Activated CD4-positive, alpha-beta memory T cell treated with anti-CD3 and anti-CD28 coated beads for 36 hours (primary cell): ENCODE measurements around the gene CDK4. TPM values are rescaled to one million over a fixed set of nuclear protein-coding genes. Genes with fewer than 3 reads are reported as not detected.
A peak's percentile ranks its signal among the peaks of the same experiment; 100 is the strongest.

Source experiments
- CTCF ChIA-PET: fragments of 350-600 bp; sonication (Branson Sonifier 250); formaldehyde crosslinking; loops from one replicate; lab custom pipeline; 2021; ENCODE audit warnings: antibody characterized with exemption, inconsistent platforms; lab: Charles Lee
- POLR2A ChIA-PET: fragments of 350-600 bp; sonication (Branson Sonifier 250); formaldehyde crosslinking; loops from one replicate; lab custom pipeline; 2021; ENCODE audit warnings: antibody characterized with exemption; lab: Charles Lee
- DNase-seq: peaks from one replicate; pipeline ENCODE4 v3.0.0-alpha.2; 2020
- H3K27ac Mint-ChIP-seq: one replicate; pipeline ENCODE4 v1.8.0; 2021; ENCODE audit warnings: mixed read lengths
- H3K27me3 Mint-ChIP-seq: one replicate; pipeline ENCODE4 v1.8.0; 2021; ENCODE audit warnings: mixed read lengths
- H3K36me3 Mint-ChIP-seq: one replicate; pipeline ENCODE4 v1.8.0; 2021; ENCODE audit warnings: mixed read lengths
- H3K4me1 Mint-ChIP-seq: one replicate; pipeline ENCODE4 v1.8.0; 2021; ENCODE audit warnings: low read depth, mixed read lengths
- H3K4me3 Mint-ChIP-seq: one replicate; pipeline ENCODE4 v1.8.0; 2021; ENCODE audit warnings: mild to moderate bottlenecking, mixed read lengths
- H3K9me3 Mint-ChIP-seq: one replicate; pipeline ENCODE4 v1.8.0; 2021; ENCODE audit warnings: mixed read lengths
- intact Hi-C: fragments of 100-400 bp; cut with micrococcal nuclease; formaldehyde crosslinking; loops from one replicate; pipeline ENCODE4 v1.15.1; 2023
- total RNA-seq, 2 experiments: library from RNA; stranded (reverse); gene quantifications; one replicate each; pipeline ENCODE4 v1.2.3, GENCODE V29; 2021

The CDK4 gene
- total RNA-seq, 2 experiments from 2014 or later = 181 to 195 TPM

GRCh38 chr12:57737467-57738460 lies 14.3 kb downstream of the CDK4 start:
- Mint-ChIP-seq H3K27ac (no peak overlapping the region), H3K36me3 (peaks cover 24% of the 10 kb centered on the region), H3K9me3 (no peaks in the 10 kb centered on the region), H3K4me3 (no peak overlapping the region), H3K27me3 (no peaks in the 10 kb centered on the region), H3K4me1 (peaks cover 40% of the 10 kb centered on the region)
- intact Hi-C loops = no loop called here
- ChIA-PET POLR2A (interaction anchor here (1.2 kb wide), 1 partner anchor 13 kb away, joined by 6 read pairs; no protein-coding TSS in a partner anchor), CTCF (no interaction called here)
- DNase-seq = no peak

- Mint-ChIP-seq H3K4me1 (peaks cover 33% of the 10 kb centered on the region), H3K27me3 (no peaks in the 10 kb centered on the region), H3K4me3 (no peak overlapping the region), H3K27ac (no peak overlapping the region), H3K36me3 (peaks cover 32% of the 10 kb centered on the region), H3K9me3 (no peaks in the 10 kb centered on the region)
- intact Hi-C loops = no loop called here
- DNase-seq = no peak
- POLR2A ChIA-PET = interaction anchor here (0.5 to 1.2 kb wide), 2 partner anchors 12 to 67 kb away, joined by 3 to 6 read pairs; no protein-coding TSS in a partner anchor
- CTCF ChIA-PET = no interaction called here
These were observed 15.2 kb downstream of the CDK4 start for GRCh38 chr12:57736741-57737466.

GRCh38 chr12:57735952-57736740 lies 16.0 kb downstream of the CDK4 start:
- intact Hi-C loops = no loop called here
- peaks cover 30% of the 10 kb centered on the region for H3K4me1 Mint-ChIP-seq
- H3K36me3 Mint-ChIP-seq = peaks cover 38% of the 10 kb centered on the region
- POLR2A ChIA-PET = interaction anchor here (0.5 to 1.2 kb wide), 2 partner anchors 12 to 66 kb away, joined by 3 to 6 read pairs; no protein-coding TSS in a partner anchor
- CTCF ChIA-PET = no interaction called here
- H3K27ac Mint-ChIP-seq = no peak overlapping the region
- DNase-seq = no peak
- H3K9me3 Mint-ChIP-seq = no peaks in the 10 kb centered on the region
- no peak overlapping the region for H3K4me3 Mint-ChIP-seq
- H3K27me3 Mint-ChIP-seq = no peaks in the 10 kb centered on the region

- POLR2A ChIA-PET = no interaction called here
- intact Hi-C loops = no loop called here
- no peak overlapping the region for H3K27ac Mint-ChIP-seq
- no peaks in the 10 kb centered on the region for H3K9me3 Mint-ChIP-seq
- H3K4me3 Mint-ChIP-seq = no peak overlapping the region
- DNase-seq = no peak
- no peaks in the 10 kb centered on the region for H3K27me3 Mint-ChIP-seq
- H3K36me3 Mint-ChIP-seq = peaks cover 46% of the 10 kb centered on the region
- CTCF ChIA-PET = interaction anchor here (1.3 to 1.4 kb wide), 2 partner anchors 9 to 152 kb away, joined by 5 to 6 read pairs; no protein-coding TSS in a partner anchor
- H3K4me1 Mint-ChIP-seq = peaks cover 23% of the 10 kb centered on the region
These were observed 16.8 kb downstream of the CDK4 start for GRCh38 chr12:57735198-57735855.

- intact Hi-C loops = no loop called here
- POLR2A ChIA-PET = no interaction called here
- peaks cover 49% of the 10 kb centered on the region for H3K36me3 Mint-ChIP-seq
- peaks cover 18% of the 10 kb centered on the region for H3K4me1 Mint-ChIP-seq
- CTCF ChIA-PET = interaction anchor here (1.3 to 1.4 kb wide), 2 partner anchors 9 to 151 kb away, joined by 5 to 6 read pairs; no protein-coding TSS in a partner anchor
- peak overlapping the region; percentile 6 for H3K27ac Mint-ChIP-seq
- H3K9me3 Mint-ChIP-seq = no peaks in the 10 kb centered on the region
- DNase-seq = no peak
- no peaks in the 10 kb centered on the region for H3K27me3 Mint-ChIP-seq
- H3K4me3 Mint-ChIP-seq = no peak overlapping the region
These were observed 17.5 kb downstream of the CDK4 start for GRCh38 chr12:57734591-57734990.

- intact Hi-C loops = no loop called here
- DNase-seq = no peak
- POLR2A ChIA-PET = no interaction called here
- H3K27me3 Mint-ChIP-seq = no peaks in the 10 kb centered on the region
- H3K27ac Mint-ChIP-seq = no peak overlapping the region
- no peak overlapping the region for H3K4me3 Mint-ChIP-seq
- H3K4me1 Mint-ChIP-seq = peaks cover 12% of the 10 kb centered on the region
- no peaks in the 10 kb centered on the region for H3K9me3 Mint-ChIP-seq
- CTCF ChIA-PET = interaction anchor here (1.3 kb wide), 1 partner anchor 8 kb away, joined by 5 read pairs; no protein-coding TSS in a partner anchor
- peaks cover 47% of the 10 kb centered on the region for H3K36me3 Mint-ChIP-seq
These were observed 18.2 kb downstream of the CDK4 start for GRCh38 chr12:57733928-57734327.

- H3K27ac Mint-ChIP-seq = peak overlapping the region; percentile 30
These were observed 19.1 kb downstream of the CDK4 start for GRCh38 chr12:57732726-57733593.

GRCh38 chr12:57732270-57732669 lies 19.8 kb downstream of the CDK4 start:
- Mint-ChIP-seq H3K4me1 (peaks cover 10% of the 10 kb centered on the region), H3K4me3 (no peak overlapping the region), H3K27ac (no peak overlapping the region), H3K36me3 (peaks cover 58% of the 10 kb centered on the region), H3K27me3 (no peaks in the 10 kb centered on the region), H3K9me3 (no peaks in the 10 kb centered on the region)
- no peak for DNase-seq
- ChIA-PET CTCF (interaction anchor here (0.9 kb wide), 1 partner anchor 51 kb away, joined by 3 read pairs; the partner anchor contains the start of gene TSFM), POLR2A (no interaction called here)
- intact Hi-C loops = no loop called here

More at GRCh38 chr12:57732726-57733593, 19.1 kb downstream of the CDK4 start:
- CTCF ChIA-PET = interaction anchor here (0.9 kb wide), 1 partner anchor 50 kb away, joined by 3 read pairs; the partner anchor contains the start of gene TSFM
- Mint-ChIP-seq H3K4me3 (no peak overlapping the region), H3K9me3 (no peaks in the 10 kb centered on the region), H3K4me1 (peaks cover 10% of the 10 kb centered on the region), H3K36me3 (peaks cover 52% of the 10 kb centered on the region), H3K27me3 (no peaks in the 10 kb centered on the region)
- no peak for DNase-seq
- intact Hi-C loops = no loop called here
- POLR2A ChIA-PET = no interaction called here

- H3K9me3 Mint-ChIP-seq = no peaks in the 10 kb centered on the region
These were observed 20.6 kb downstream of the CDK4 start for GRCh38 chr12:57731411-57732080.

More at GRCh38 chr12:57731411-57732080, 20.6 kb downstream of the CDK4 start:
- intact Hi-C loops = no loop called here
- Mint-ChIP-seq H3K27ac (no peak overlapping the region), H3K36me3 (peaks cover 54% of the 10 kb centered on the region), H3K27me3 (no peaks in the 10 kb centered on the region), H3K4me1 (peaks cover 6% of the 10 kb centered on the region), H3K4me3 (no peak overlapping the region)
- CTCF ChIA-PET = no interaction called here
- POLR2A ChIA-PET = no interaction called here
- DNase-seq = no peak
